Erythroblast (primary cell): ENCODE measurements around the gene CCDC90B.
"Not testable (repeated sequence)": the region's sequence is repeated elsewhere in the genome, so short reads cannot be mapped to it uniquely, and the experiment has no call there.

ENCODE experiments used
- DNase-seq, 2 experiments: peaks; one replicate each; lab custom pipeline; 2025; lab: John Stamatoyannopoulos, UW
- GATA1 ChIP-seq: IDR thresholded peaks from 2 replicates; pipeline ENCODE4 v1.6.1; 2011; ENCODE audit warnings: low read depth, mild to moderate bottlenecking, control low read depth, low read length, moderate library complexity
- POLR2A ChIP-seq: IDR thresholded peaks from 2 replicates; pipeline ENCODE4 v1.6.1; 2011; ENCODE audit warnings: mild to moderate bottlenecking, low read length

The CCDC90B gene

GRCh38 chr11:83275888-83276641, 10.1 kb downstream of the CCDC90B start:
- no peak for TF ChIP-seq GATA1
- no peak for TF ChIP-seq POLR2A
- DNase-seq: no peak

- DNase-seq: no peak
- no peak for TF ChIP-seq POLR2A
- no peak for TF ChIP-seq GATA1
These were observed 13.5 kb downstream of the CCDC90B start for GRCh38 chr11:83272627-83273026.

GRCh38 chr11:83271734-83272133, 14.4 kb downstream of the CCDC90B start:
- not testable (repeated sequence) for DNase-seq

- DNase-seq: not testable (repeated sequence)
These were observed 17.1 kb downstream of the CCDC90B start for GRCh38 chr11:83269080-83269479.

- TF ChIP-seq POLR2A: no peak
- no peak for TF ChIP-seq GATA1
- no peak for DNase-seq
These were observed 20.8 kb downstream of the CCDC90B start for GRCh38 chr11:83265331-83265730.

- no peak for TF ChIP-seq POLR2A
- no peak for TF ChIP-seq GATA1
- DNase-seq: no peak
These were observed 26.6 kb downstream of the CCDC90B start for GRCh38 chr11:83259559-83259958.

- no peak for DNase-seq
- TF ChIP-seq GATA1 (no peak), POLR2A (no peak)
These were observed 28.4 kb downstream of the CCDC90B start for GRCh38 chr11:83257761-83258168.

- TF ChIP-seq GATA1 (no peak), POLR2A (no peak)
- DNase-seq: no peak
These were observed 29.4 kb downstream of the CCDC90B start for GRCh38 chr11:83256602-83257340.

- DNase-seq: peak; percentile 44 to 73
- TF ChIP-seq POLR2A (no peak), GATA1 (no peak)
These were observed 30.8 kb downstream of the CCDC90B start for GRCh38 chr11:83255366-83255765.

GRCh38 chr11:83252941-83253340, 33.2 kb downstream of the CCDC90B start:
- TF ChIP-seq GATA1 (no peak), POLR2A (no peak)

GRCh38 chr11:83252266-83252665, 33.9 kb downstream of the CCDC90B start:
- no peak for TF ChIP-seq POLR2A
- no peak for TF ChIP-seq GATA1

More at GRCh38 chr11:83252941-83253340, 33.2 kb downstream of the CCDC90B start:
- no peak for DNase-seq

GRCh38 chr11:83249972-83250593, 36.1 kb downstream of the CCDC90B start:
- TF ChIP-seq POLR2A (no peak), GATA1 (no peak)
- DNase-seq: peak; percentile 64 to 73

More at GRCh38 chr11:83252266-83252665, 33.9 kb downstream of the CCDC90B start:
- DNase-seq: no peak

- no peak for TF ChIP-seq GATA1
- no peak for TF ChIP-seq POLR2A
- DNase-seq: no peak
These were observed 36.7 kb downstream of the CCDC90B start for GRCh38 chr11:83249445-83249844.
